ENCODE results near the gene GRIN2B. TPM values are rescaled to one million over a fixed set of nuclear protein-coding genes. Genes with fewer than 3 reads are reported as not detected.

The GRIN2B gene
- polyA plus RNA-seq, 1 donor from 2014 or later = 4.8 TPM

- Histone ChIP-seq H3K9ac (ENCODE audit: low read length) (no peak overlapping the region), H3K79me2 (replicated peaks; ENCODE audit: insufficient read depth, low read length) (no peaks in the 10 kb centered on the region), H3K27me3 (ENCODE audit: insufficient read depth, low read depth, low read length) (no peaks in the 10 kb centered on the region), H3K9me2 (ENCODE audit: insufficient read depth, low read length) (no peaks in the 10 kb centered on the region), H3K36me3 (ENCODE audit: insufficient read depth, low read length) (no peaks in the 10 kb centered on the region), H3K9me3 (ENCODE audit: low read length) (no peaks in the 10 kb centered on the region), H2AFZ (ENCODE audit: low read depth, low read length) (no peak overlapping the region), H3F3A (ENCODE audit: insufficient read depth, low read length, poor library complexity, severe bottlenecking) (no peaks in the 10 kb centered on the region), H3K4me2 (ENCODE audit: low read length) (no peak overlapping the region), H3K4me3 (ENCODE audit: low read length) (no peak overlapping the region), H3K27ac (ENCODE audit: low read length) (no peak overlapping the region), H4K20me1 (ENCODE audit: insufficient read depth) (no peaks in the 10 kb centered on the region)
- no peak for TF ChIP-seq CTCF (IDR thresholded peaks at IDR 0.05; ENCODE audit: poor library complexity, severe bottlenecking)
- TF ChIP-seq MXI1 (conservative IDR thresholded peaks at IDR 0.05; ENCODE audit: poor library complexity, severe bottlenecking) = no peak
- TF ChIP-seq SMC3 (conservative IDR thresholded peaks at IDR 0.05; ENCODE audit: poor library complexity) = no peak
- no peak for TF ChIP-seq EP300 (conservative IDR thresholded peaks at IDR 0.05; ENCODE audit: poor library complexity, severe bottlenecking)
These were observed 35.8 kb downstream of the GRIN2B start for GRCh38 chr12:13945641-13946040.

- H3K9me3 ChIP-seq (ENCODE audit: low read length) = no peaks in the 10 kb centered on the region
- no peaks in the 10 kb centered on the region for H3K36me3 ChIP-seq (ENCODE audit: insufficient read depth, low read length)
These were observed 36.2 kb downstream of the GRIN2B start for GRCh38 chr12:13945236-13945635.

More at GRCh38 chr12:13945236-13945635, 36.2 kb downstream of the GRIN2B start:
- Histone ChIP-seq H3K9ac (ENCODE audit: low read length) (no peak overlapping the region), H3K9me2 (ENCODE audit: insufficient read depth, low read length) (no peaks in the 10 kb centered on the region), H2AFZ (ENCODE audit: low read depth, low read length) (no peak overlapping the region), H4K20me1 (ENCODE audit: insufficient read depth) (no peaks in the 10 kb centered on the region), H3K4me3 (ENCODE audit: low read length) (no peak overlapping the region), H3K27ac (ENCODE audit: low read length) (no peak overlapping the region), H3K4me2 (ENCODE audit: low read length) (no peak overlapping the region), H3K79me2 (replicated peaks; ENCODE audit: insufficient read depth, low read length) (no peaks in the 10 kb centered on the region), H3K27me3 (ENCODE audit: insufficient read depth, low read depth, low read length) (no peaks in the 10 kb centered on the region), H3F3A (ENCODE audit: insufficient read depth, low read length, poor library complexity, severe bottlenecking) (no peaks in the 10 kb centered on the region)
- TF ChIP-seq SMC3 (conservative IDR thresholded peaks at IDR 0.05; ENCODE audit: poor library complexity) (no peak), EP300 (conservative IDR thresholded peaks at IDR 0.05; ENCODE audit: poor library complexity, severe bottlenecking) (no peak), REST (IDR thresholded peaks at IDR 0.05; ENCODE audit: borderline replicate concordance) (no peak)

All from neural cell (in vitro differentiated cells).